Stimulated activated CD4-positive, alpha-beta T cell treated with anti-CD3 and anti-CD28 coated beads, Interleukin-4, amount 100 ng/mL, for 4 hours (primary cell): Measurements from ENCODE around the gene SACS.
"Not testable (repeated sequence)": the region's sequence is repeated elsewhere in the genome, so short reads cannot be mapped to it uniquely, and the experiment has no call there.

ENCODE experiments used
- DNase-seq, 2 experiments: peaks; one replicate each; pipeline ENCODE4 v3.0.0-alpha.2; 2020

Gene SACS

GRCh38 chr13:23453132-23453531, 19.6 kb upstream of the SACS start:
- no peak for DNase-seq

GRCh38 chr13:23450340-23451046, 17.0 kb upstream of the SACS start:
- no peak for DNase-seq

- no peak for DNase-seq
Observed at GRCh38 chr13:23449398-23450162, 16.1 kb upstream of the SACS start.

GRCh38 chr13:23447927-23448326, 14.4 kb upstream of the SACS start:
- no peak for DNase-seq

GRCh38 chr13:23445794-23446193, 12.3 kb upstream of the SACS start:
- DNase-seq = no peak

GRCh38 chr13:23443878-23444277, 10.4 kb upstream of the SACS start:
- no peak for DNase-seq

GRCh38 chr13:23443110-23443509, 9.6 kb upstream of the SACS start:
- DNase-seq = no peak

- DNase-seq = no peak
Observed at GRCh38 chr13:23440821-23441618, 7.5 kb upstream of the SACS start.

- not testable (repeated sequence) for DNase-seq
Observed at GRCh38 chr13:23440324-23440723, 6.8 kb upstream of the SACS start.

- no peak for DNase-seq
Observed at GRCh38 chr13:23437916-23438315, 4.4 kb upstream of the SACS start.

GRCh38 chr13:23436680-23437079, 3.2 kb upstream of the SACS start:
- no peak for DNase-seq

GRCh38 chr13:23434491-23434890, 989 bp upstream of the SACS start:
- DNase-seq = no peak

GRCh38 chr13:23432626-23433025, 876 bp downstream of the SACS start:
- no peak for DNase-seq

GRCh38 chr13:23430664-23431063, 2.8 kb downstream of the SACS start:
- no peak for DNase-seq

GRCh38 chr13:23427881-23428528, 5.5 kb downstream of the SACS start:
- DNase-seq = no peak

- DNase-seq = no peak
Observed at GRCh38 chr13:23427342-23427843, 6.1 kb downstream of the SACS start.

- DNase-seq = no peak
Observed at GRCh38 chr13:23421596-23421995, 11.9 kb downstream of the SACS start.

- DNase-seq = no peak
Observed at GRCh38 chr13:23418776-23419683, 14.5 kb downstream of the SACS start.

- DNase-seq = no peak
Observed at GRCh38 chr13:23414682-23415081, 18.8 kb downstream of the SACS start.

GRCh38 chr13:23411706-23412105, 21.8 kb downstream of the SACS start:
- DNase-seq = no peak

GRCh38 chr13:23411220-23411619, 22.3 kb downstream of the SACS start:
- no peak for DNase-seq

- DNase-seq = no peak
Observed at GRCh38 chr13:23408026-23408425, 25.5 kb downstream of the SACS start.
